NB4 (cell line): ENCODE results near the gene HNRNPUL1.

ENCODE experiments used
- DNase-seq: peaks from one replicate; pipeline ENCODE4 v3.0.0; 2010; ENCODE audit warnings: low read depth
- H3K4me3 ChIP-seq: one replicate; pipeline ENCODE4 v1.5.1; 2011; ENCODE audit warnings: mild to moderate bottlenecking, low read depth, low read length, moderate library complexity
- MYC ChIP-seq: IDR thresholded peaks from 2 replicates; pipeline ENCODE4 v1.6.1; 2011; ENCODE audit warnings: low read depth, low read length
- POLR2A ChIP-seq: IDR thresholded peaks from 2 replicates; pipeline ENCODE4 v1.6.1; 2011; ENCODE audit warnings: mild to moderate bottlenecking; ENCODE audit not compliant: insufficient read length; ENCODE audit errors: extremely low read depth
- TF ChIP-seq, protein P1 (sequence below): IDR thresholded peaks from one replicate; pipeline ENCODE4 v1.5.1; 2012; ENCODE audit warnings: low read depth, low read length
- TF ChIP-seq, protein P2 (sequence below): IDR thresholded peaks from 2 replicates; pipeline ENCODE4 v1.6.1; 2011; ENCODE audit warnings: low read depth, low read length

The HNRNPUL1 gene

DNA sequence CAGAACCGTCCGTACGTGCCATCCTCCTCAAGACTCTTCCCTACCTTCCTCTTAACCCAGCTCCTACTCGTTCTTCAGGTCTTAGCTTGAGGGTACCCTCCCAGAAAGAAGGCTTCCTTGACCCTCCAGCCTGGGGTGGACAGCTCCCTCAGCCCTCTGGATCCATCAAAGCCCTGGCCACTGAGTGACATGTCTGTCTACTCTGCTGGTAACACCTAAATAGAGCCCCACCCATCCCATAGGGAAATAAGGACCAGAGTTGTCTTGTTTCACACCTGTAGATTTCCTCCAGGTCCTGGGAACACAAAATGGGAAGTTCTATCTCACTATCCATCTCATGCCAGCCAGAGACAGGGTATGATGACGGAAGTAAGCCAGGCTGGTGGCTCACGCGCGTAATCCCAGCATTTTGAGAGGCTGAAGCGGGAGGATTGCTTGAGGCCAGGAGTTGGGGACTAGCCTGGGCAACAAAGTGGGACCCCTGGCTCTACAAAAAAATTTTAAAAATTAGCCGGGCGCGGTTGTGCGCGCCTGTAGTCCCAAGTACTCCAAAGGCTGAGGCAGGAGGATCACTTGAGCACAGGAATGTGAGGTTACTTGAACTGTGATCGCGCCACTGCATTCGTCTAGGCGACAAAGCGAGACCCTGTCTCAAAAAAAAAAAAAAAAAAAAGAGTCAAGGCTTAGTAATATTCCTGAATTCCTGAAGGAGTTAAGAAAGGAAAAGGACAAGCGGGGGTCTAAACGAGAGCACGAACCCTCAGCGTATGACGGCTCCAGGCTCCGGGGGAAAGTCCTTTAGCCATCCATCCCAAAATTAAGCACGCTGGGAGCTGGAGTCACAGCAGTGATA, 45.2 kb downstream of the HNRNPUL1 start:
- no peak for DNase-seq
- no peak for TF ChIP-seq MYC
- TF ChIP-seq POLR2A, result no peak
- TF ChIP-seq, protein P1, sequence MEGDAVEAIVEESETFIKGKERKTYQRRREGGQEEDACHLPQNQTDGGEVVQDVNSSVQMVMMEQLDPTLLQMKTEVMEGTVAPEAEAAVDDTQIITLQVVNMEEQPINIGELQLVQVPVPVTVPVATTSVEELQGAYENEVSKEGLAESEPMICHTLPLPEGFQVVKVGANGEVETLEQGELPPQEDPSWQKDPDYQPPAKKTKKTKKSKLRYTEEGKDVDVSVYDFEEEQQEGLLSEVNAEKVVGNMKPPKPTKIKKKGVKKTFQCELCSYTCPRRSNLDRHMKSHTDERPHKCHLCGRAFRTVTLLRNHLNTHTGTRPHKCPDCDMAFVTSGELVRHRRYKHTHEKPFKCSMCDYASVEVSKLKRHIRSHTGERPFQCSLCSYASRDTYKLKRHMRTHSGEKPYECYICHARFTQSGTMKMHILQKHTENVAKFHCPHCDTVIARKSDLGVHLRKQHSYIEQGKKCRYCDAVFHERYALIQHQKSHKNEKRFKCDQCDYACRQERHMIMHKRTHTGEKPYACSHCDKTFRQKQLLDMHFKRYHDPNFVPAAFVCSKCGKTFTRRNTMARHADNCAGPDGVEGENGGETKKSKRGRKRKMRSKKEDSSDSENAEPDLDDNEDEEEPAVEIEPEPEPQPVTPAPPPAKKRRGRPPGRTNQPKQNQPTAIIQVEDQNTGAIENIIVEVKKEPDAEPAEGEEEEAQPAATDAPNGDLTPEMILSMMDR, result no peak
- TF ChIP-seq, protein P2, sequence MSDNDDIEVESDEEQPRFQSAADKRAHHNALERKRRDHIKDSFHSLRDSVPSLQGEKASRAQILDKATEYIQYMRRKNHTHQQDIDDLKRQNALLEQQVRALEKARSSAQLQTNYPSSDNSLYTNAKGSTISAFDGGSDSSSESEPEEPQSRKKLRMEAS, result no peak
- H3K4me3 ChIP-seq, result peak overlapping the region; percentile 92

DNA sequence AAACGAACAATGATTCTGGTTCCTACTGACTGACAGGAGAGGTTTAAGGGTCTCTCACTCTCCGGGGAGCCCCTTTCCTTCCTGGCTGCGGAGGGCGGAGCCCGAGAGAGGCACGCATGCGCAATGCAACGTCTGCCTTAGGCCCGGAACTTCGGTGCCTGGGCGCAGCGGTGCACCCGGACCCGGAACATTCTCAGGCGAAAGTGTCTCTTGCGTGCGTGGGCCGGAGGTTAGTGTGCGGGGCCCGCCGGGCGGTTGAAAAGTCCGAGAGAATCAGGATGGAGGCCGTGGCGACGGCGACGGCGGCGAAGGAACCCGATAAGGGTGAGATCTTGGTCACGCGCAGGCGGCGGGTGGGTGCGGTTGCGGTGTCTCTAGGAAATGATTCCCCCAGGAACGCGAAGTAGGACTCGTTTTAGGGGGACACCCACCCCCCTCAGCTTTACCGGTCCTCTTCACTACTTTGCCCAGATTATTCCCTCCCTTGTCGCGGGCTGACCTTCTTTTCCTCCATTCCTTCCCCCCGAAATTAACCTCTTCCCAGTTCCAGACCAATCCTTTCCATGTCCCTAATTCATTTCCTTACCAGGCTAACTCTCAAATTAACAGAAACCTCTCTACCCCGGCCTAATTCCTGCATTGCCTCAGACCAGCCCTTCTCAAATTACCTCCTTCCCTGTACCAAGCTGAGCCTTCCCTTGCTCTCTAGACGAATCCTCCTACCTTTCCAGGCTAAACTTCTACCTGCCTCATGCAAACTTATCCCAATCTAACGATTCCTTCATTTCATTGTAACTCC, 46.1 kb downstream of the HNRNPUL1 start, which contains the start of gene CCDC97:
TSS of gene CCDC97 (plus strand) at position 140 of the 799 bp plus-strand sequence. CDS start at position 279, 139 bp downstream.
- DNase-seq, result peak; percentile 81
- peak within 1 kb of the TSS; percentile 92 for H3K4me3 ChIP-seq
- TF ChIP-seq, protein P1, result no peak
- TF ChIP-seq POLR2A (peak; percentile 36), MYC (peak; percentile 65; the same call in 1 of the 2 replicates)
- TF ChIP-seq, protein P2, result no peak

DNA sequence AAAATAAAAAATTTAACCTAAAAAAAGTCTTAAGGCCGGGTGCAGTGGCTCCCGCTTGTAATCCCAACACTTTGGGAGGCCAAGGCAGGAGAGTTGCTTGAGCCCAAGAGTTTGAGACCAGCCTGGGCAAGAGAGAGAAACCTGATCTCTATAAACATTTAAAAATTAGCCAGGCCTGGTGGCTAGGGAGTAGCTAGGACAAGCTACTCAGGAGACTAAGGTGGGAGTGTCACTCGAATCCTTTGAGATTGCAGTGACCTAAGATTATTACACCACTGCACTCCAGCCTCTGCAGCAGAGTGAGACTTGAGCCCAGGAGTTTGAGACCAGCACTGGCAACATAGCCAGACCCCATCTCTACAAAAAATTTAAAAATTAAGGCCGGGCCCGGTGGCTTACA, 46.9 kb downstream of the HNRNPUL1 start:
- no peak for DNase-seq
- TF ChIP-seq POLR2A, result no peak
- peak overlapping the region; percentile 92 for H3K4me3 ChIP-seq

DNA sequence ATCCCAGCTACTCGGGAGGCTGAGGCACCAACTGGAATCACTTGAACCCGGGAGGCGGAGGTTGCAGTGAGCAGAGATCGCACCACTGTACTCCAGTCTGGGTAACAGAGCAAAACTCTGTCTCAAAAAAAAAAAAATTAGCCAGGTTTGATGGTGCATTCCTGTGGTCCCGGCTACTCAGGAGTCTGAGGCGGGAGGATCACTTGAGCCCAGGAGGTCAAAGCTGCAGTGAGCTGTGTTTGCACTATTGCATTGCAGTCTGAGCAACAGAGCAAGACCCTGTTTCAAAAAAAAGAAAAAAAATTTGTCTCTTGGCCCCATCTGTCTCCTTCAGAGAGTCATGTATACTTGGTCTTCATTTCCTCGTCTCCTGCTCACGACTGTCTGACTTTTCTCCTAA, 47.4 kb downstream of the HNRNPUL1 start:
- no peak for DNase-seq
- H3K4me3 ChIP-seq, result no peak overlapping the region
- TF ChIP-seq MYC (no peak), POLR2A (no peak)
- TF ChIP-seq, protein P1, result no peak
- TF ChIP-seq, protein P2, result no peak

DNA sequence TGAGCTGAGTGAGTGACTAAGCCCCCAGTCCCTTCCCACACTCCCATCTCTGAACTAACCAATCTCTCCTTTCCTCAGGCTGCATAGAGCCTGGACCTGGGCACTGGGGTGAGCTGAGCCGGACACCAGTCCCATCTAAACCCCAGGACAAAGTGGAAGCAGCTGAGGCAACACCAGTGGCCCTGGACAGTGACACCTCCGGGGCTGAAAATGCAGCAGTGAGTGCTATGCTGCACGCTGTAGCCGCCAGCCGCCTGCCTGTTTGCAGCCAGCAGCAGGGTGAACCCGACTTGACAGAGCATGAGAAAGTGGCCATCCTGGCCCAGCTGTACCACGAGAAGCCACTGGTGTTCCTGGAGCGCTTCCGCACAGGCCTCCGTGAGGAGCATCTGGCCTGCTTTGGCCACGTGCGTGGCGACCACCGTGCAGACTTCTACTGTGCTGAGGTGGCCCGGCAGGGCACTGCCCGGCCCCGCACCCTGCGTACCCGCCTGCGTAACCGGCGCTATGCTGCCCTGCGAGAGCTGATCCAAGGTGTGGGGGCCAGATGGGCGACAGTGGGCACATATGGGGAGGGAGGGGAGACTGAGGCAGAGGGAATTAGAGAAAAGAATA, 52.2 kb downstream of the HNRNPUL1 start:
- no peak for DNase-seq
- H3K4me3 ChIP-seq, result no peak overlapping the region
- TF ChIP-seq MYC (no peak), POLR2A (no peak)
- TF ChIP-seq, protein P1, result no peak
- TF ChIP-seq, protein P2, result no peak
